Nephron (organoid): Measurements from ENCODE around the gene CRTAC1.
"Not testable (repeated sequence)": the region's sequence is repeated elsewhere in the genome, so short reads cannot be mapped to it uniquely, and the experiment has no call there.

Source experiments
- H3K27ac Mint-ChIP-seq, 3 experiments: 2 replicates each; pipeline ENCODE4 v1.8.0; 2020; ENCODE audit warnings: mixed read lengths in 3 of 3, mild to moderate bottlenecking in 2 of 3, moderate library complexity in 1 of 3
- H3K27me3 Mint-ChIP-seq: 2 replicates; pipeline ENCODE4 v1.8.0; 2021; ENCODE audit warnings: low read depth, mild to moderate bottlenecking, moderate library complexity, mixed read lengths
- H3K36me3 Mint-ChIP-seq: 2 replicates; pipeline ENCODE4 v1.8.0; 2020; ENCODE audit warnings: low read depth, mixed read lengths
- H3K4me1 Mint-ChIP-seq: 2 replicates; pipeline ENCODE4 v1.8.0; 2020; ENCODE audit warnings: mixed read lengths
- H3K4me3 Mint-ChIP-seq, 3 experiments: 2 replicates each; pipeline ENCODE4 v1.8.0; 2020; ENCODE audit warnings: mild to moderate bottlenecking in 3 of 3, mixed read lengths in 3 of 3, moderate library complexity in 2 of 3
- H3K9me3 Mint-ChIP-seq: 2 replicates; pipeline ENCODE4 v1.8.0; 2020; ENCODE audit warnings: mixed read lengths
- CTCF ChIP-seq, 3 experiments: fragments of 200-600 bp; sonication (generic); IDR thresholded peaks; one replicate each; pipeline ENCODE4 v1.5.0; 2021; ENCODE audit warnings: antibody characterized with exemption in 3 of 3; ENCODE audit not compliant: unreplicated experiment in 3 of 3

CRTAC1 gene

GRCh38 chr10:97851341-97852001 lies 178.9 kb downstream of the CRTAC1 start:
- H3K36me3 Mint-ChIP-seq: no peaks in the 10 kb centered on the region
- H3K27me3 Mint-ChIP-seq: peaks cover 67% of the 10 kb centered on the region
- H3K4me3 Mint-ChIP-seq: no peak overlapping the region
- no peaks in the 10 kb centered on the region for H3K9me3 Mint-ChIP-seq
- TF ChIP-seq CTCF (IDR thresholded peaks at IDR 0.05; ENCODE audit: unreplicated experiment in 3 of 3): no peak
- no peak overlapping the region for H3K27ac Mint-ChIP-seq
- H3K4me1 Mint-ChIP-seq: peaks cover 15% of the 10 kb centered on the region

GRCh38 chr10:97850446-97850845 lies 180.0 kb downstream of the CRTAC1 start:
- H3K4me1 Mint-ChIP-seq: peaks cover 15% of the 10 kb centered on the region
- peaks cover 66% of the 10 kb centered on the region for H3K27me3 Mint-ChIP-seq
- H3K27ac Mint-ChIP-seq: no peak overlapping the region
- no peak for TF ChIP-seq CTCF (IDR thresholded peaks at IDR 0.05; ENCODE audit: unreplicated experiment in 3 of 3)
- peak overlapping the region; percentile 55 to 57 (median 57) for H3K4me3 Mint-ChIP-seq
- H3K36me3 Mint-ChIP-seq: no peaks in the 10 kb centered on the region
- no peaks in the 10 kb centered on the region for H3K9me3 Mint-ChIP-seq

DNA sequence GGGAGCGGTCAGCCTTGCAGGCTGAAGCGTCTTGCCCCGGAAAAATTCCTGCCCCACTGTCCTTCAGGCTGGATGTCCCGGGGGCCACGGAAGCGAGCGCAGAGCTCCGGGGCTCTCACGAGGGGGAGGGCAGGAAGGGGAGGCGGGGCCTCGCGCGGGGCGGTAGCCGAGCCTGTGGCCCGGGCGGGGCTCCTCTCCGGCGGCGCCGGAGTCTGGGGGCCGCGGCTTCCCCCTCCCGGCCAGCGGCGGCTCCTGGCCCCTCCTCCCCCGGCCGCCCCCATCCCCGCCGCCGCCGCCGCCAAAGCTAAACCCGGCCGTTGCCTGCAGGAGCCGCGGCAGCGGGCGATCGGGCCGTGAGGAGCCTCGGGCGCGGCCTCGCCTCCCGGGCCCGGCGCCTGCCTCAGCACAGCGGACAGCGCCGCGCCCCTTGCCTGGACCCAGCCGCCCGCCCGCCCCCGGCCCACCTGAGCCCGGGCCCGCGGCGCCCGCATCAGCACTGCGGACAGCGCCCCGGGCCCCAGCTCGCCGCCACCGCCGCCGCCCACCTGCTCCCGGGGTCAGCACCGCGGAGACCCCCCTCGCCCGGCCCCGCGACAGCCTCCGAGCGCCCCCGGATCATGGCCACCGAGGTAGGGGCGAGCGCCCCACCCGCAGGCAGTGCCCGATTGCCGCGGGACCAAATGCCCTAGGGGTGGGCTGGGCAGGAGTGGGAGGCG lies 180.6 kb downstream of the CRTAC1 start, which contains the start of gene GOLGA7B:
TSS of gene GOLGA7B (plus strand) at position 157 of the 716 bp plus-strand sequence. CDS start at position 618, 461 bp downstream.
- Mint-ChIP-seq H3K9me3 (no peaks in the 10 kb centered on the region), H3K4me3 (peak within 1 kb of the TSS; percentile 69 to 71 (median 71)), H3K36me3 (no peaks in the 10 kb centered on the region), H3K27me3 (peaks cover 62% of the 10 kb centered on the region), H3K27ac (no peak within 1 kb of the TSS), H3K4me1 (peaks cover 15% of the 10 kb centered on the region)
- no peak for TF ChIP-seq CTCF (IDR thresholded peaks at IDR 0.05; ENCODE audit: unreplicated experiment in 3 of 3)

- Mint-ChIP-seq H3K4me3 (peak overlapping the region; percentile 69 to 71 (median 71)), H3K4me1 (peaks cover 15% of the 10 kb centered on the region)
- TF ChIP-seq CTCF (IDR thresholded peaks at IDR 0.05; ENCODE audit: unreplicated experiment in 3 of 3): no peak
Measured at GRCh38 chr10:97849103-97849686, 181.2 kb downstream of the CRTAC1 start.

GRCh38 chr10:97844678-97845077 lies 185.7 kb downstream of the CRTAC1 start:
- Mint-ChIP-seq H3K27ac (no peak overlapping the region), H3K27me3 (peaks cover 27% of the 10 kb centered on the region), H3K9me3 (peaks cover 6% of the 10 kb centered on the region), H3K36me3 (no peaks in the 10 kb centered on the region), H3K4me3 (no peak overlapping the region), H3K4me1 (peaks cover 9% of the 10 kb centered on the region)
- TF ChIP-seq CTCF (IDR thresholded peaks at IDR 0.05; ENCODE audit: unreplicated experiment in 3 of 3): no peak

More at GRCh38 chr10:97849103-97849686, 181.2 kb downstream of the CRTAC1 start:
- H3K27ac Mint-ChIP-seq: no peak overlapping the region
- no peaks in the 10 kb centered on the region for H3K9me3 Mint-ChIP-seq
- peaks cover 55% of the 10 kb centered on the region for H3K27me3 Mint-ChIP-seq
- no peaks in the 10 kb centered on the region for H3K36me3 Mint-ChIP-seq

DNA sequence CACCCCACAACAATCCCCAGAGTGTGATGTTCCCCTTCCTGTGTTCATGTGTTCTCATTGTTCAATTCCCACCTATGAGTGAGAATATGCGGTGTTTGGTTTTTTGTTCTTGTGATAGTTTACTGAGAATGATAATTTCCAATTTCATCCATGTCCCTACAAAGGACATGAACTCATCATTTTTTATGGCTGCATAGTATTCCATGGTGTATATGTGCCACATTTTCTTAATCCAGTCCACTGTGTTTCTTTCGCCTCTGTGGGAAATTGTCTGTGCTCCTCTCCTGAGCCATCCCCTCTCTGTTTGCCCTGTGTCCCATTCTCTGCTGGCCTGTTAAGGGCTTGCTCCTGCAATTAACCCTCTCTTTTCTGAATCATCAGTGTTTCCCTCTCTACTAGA lies 186.4 kb downstream of the CRTAC1 start:
- H3K36me3 Mint-ChIP-seq, H3K27ac Mint-ChIP-seq, H3K4me3 Mint-ChIP-seq, H3K9me3 Mint-ChIP-seq: not testable (repeated sequence)
- Mint-ChIP-seq H3K27me3 (peaks cover 24% of the 10 kb centered on the region), H3K4me1 (peaks cover 12% of the 10 kb centered on the region)
